HCT116 (cell line): ENCODE measurements around the gene TNRC18. TPM values are rescaled to one million over a fixed set of nuclear protein-coding genes. Genes with fewer than 3 reads are reported as not detected.

Experiments
- ATAC-seq: fragments of 200-7000 bp; cut with Tn5 transposase; 2 replicates; pipeline ENCODE4 v1.9.1; 2020; ENCODE audit warnings: mild to moderate bottlenecking, moderate library complexity
- BruUV-seq: library from RNA; stranded (reverse); fragments of 400-500 nt; replicated peaks from 2 replicates; lab custom pipeline; 2021; lab: Mats Ljungman, UMichigan
- CTCF ChIA-PET: fragments of 300-600 bp; sonication (Branson Sonifier 250); formaldehyde crosslinking; loops from one replicate; lab custom pipeline; 2021; ENCODE audit warnings: antibody characterized with exemption; lab: Charles Lee
- POLR2A ChIA-PET: fragments of 300-600, 350-600 bp; sonication (Branson Sonifier 250); formaldehyde crosslinking; loops from one replicate; lab custom pipeline; 2021; ENCODE audit warnings: antibody characterized with exemption; lab: Charles Lee
- RAD21 ChIA-PET, 2 experiments: fragments of 300-600 bp; sonication (Branson Sonifier 250); formaldehyde crosslinking; loops; one replicate each; lab custom pipeline; 2023; ENCODE audit warnings: low total read pairs in 2 of 2; ENCODE audit not compliant: uncharacterized antibody in 2 of 2, unreplicated experiment in 2 of 2, low non-redundant PET in 1 of 2; lab: Charles Lee
- DNase-seq: peaks from one replicate; pipeline ENCODE4 v3.0.0-alpha.2; 2010; ENCODE audit warnings: low read depth, low spot score
- H2AFZ ChIP-seq: fragments of 200-600 bp; shearing (Covaris generic), sonication (generic); 2 replicates; pipeline ENCODE4 v1.6.1; 2017; ENCODE audit warnings: low read depth, mixed run types, mixed read lengths, antibody characterized with exemption, low read length; ENCODE audit not compliant: poor library complexity, severe bottlenecking
- H3K27ac ChIP-seq: 2 replicates; pipeline ENCODE4 v1.5.1; 2012; ENCODE audit warnings: low read depth, low read length
- H3K27me3 ChIP-seq: fragments of 200-600 bp; sonication (generic); 2 replicates; pipeline ENCODE4 v1.6.1; 2016; ENCODE audit warnings: mixed run types, low read length, mixed read lengths; ENCODE audit not compliant: insufficient read depth
- H3K36me3 ChIP-seq, 2 experiments: fragments of 200-500 bp in 1 of 2; fragments of 200-600 bp in 1 of 2; sonication (Bioruptor generic) in 1 of 2; sonication (generic) in 1 of 2; 2 replicates each; pipeline versions ENCODE4 v1.5.1 to v1.6.1; 2014 to 2016; ENCODE audit warnings: low read length in 2 of 2, inconsistent platforms in 1 of 2, mixed read lengths in 1 of 2, mixed run types in 1 of 2; ENCODE audit not compliant: insufficient read depth in 2 of 2, control insufficient read depth in 1 of 2
- H3K4me1 ChIP-seq, 2 experiments: fragments of 200-600 bp in 1 of 2; sonication (generic) in 1 of 2; 2 replicates each; pipeline versions ENCODE4 v1.5.1 to v1.6.1; 2012 to 2017; ENCODE audit warnings: low read length in 2 of 2, inconsistent platforms in 1 of 2, mild to moderate bottlenecking in 1 of 2, mixed read lengths in 1 of 2, mixed run types in 1 of 2, moderate library complexity in 1 of 2; ENCODE audit not compliant: insufficient read depth in 2 of 2, control insufficient read depth in 1 of 2
- H3K4me2 ChIP-seq: fragments of 200-600 bp; sonication (generic); 2 replicates; pipeline ENCODE4 v1.6.1; 2017; ENCODE audit warnings: mixed run types, low read length, mixed read lengths
- H3K4me3 ChIP-seq, 2 experiments: fragments of 200-600 bp in 1 of 2; sonication (generic) in 1 of 2; replicated peaks in 1 of 2; 2 replicates each; pipeline ENCODE4 v1.5.1; 2011 to 2016; ENCODE audit warnings: low read length in 2 of 2, control low read depth in 1 of 2, low read depth in 1 of 2, mild to moderate bottlenecking in 1 of 2, mixed read lengths in 1 of 2, mixed run types in 1 of 2
- H3K79me2 ChIP-seq: fragments of 200-600 bp; sonication (generic); 2 replicates; pipeline ENCODE4 v1.6.1; 2017; ENCODE audit warnings: mild to moderate bottlenecking, mixed run types, low read length, moderate library complexity, mixed read lengths; ENCODE audit not compliant: insufficient read depth
- H3K9ac ChIP-seq: fragments of 200-600 bp; sonication (generic); 2 replicates; pipeline ENCODE4 v1.6.1; 2016; ENCODE audit warnings: low read length, mixed read lengths
- H3K9me2 ChIP-seq: fragments of 200-600 bp; sonication (generic), shearing (Covaris generic); 2 replicates; pipeline ENCODE4 v1.6.1; 2017; ENCODE audit warnings: mixed run types, mild to moderate bottlenecking, moderate library complexity; ENCODE audit not compliant: insufficient read depth
- H3K9me3 ChIP-seq, 2 experiments: fragments of 200-500 bp in 1 of 2; fragments of 200-600 bp in 1 of 2; sonication (Bioruptor generic) in 1 of 2; sonication (generic) in 1 of 2; 2 replicates each; pipeline ENCODE4 v1.6.1; 2014 to 2017; ENCODE audit warnings: low read length in 2 of 2, mixed read lengths in 2 of 2, inconsistent platforms in 1 of 2, low read depth in 1 of 2, mild to moderate bottlenecking in 1 of 2, mixed run types in 1 of 2, moderate library complexity in 1 of 2; ENCODE audit not compliant: control insufficient read depth in 1 of 2, insufficient read depth in 1 of 2
- H4K20me1 ChIP-seq: fragments of 200-600 bp; sonication (generic), shearing (Covaris generic); 2 replicates; pipeline ENCODE4 v1.6.1; 2017; ENCODE audit warnings: mixed run types, mild to moderate bottlenecking, moderate library complexity; ENCODE audit not compliant: insufficient read depth
- CBX3 ChIP-seq: IDR thresholded peaks from 2 replicates; pipeline ENCODE4 v1.6.1; 2012; ENCODE audit warnings: low read depth
- CEBPB ChIP-seq: IDR thresholded peaks from 2 replicates; pipeline ENCODE4 v1.6.1; 2012; ENCODE audit warnings: low read depth
- EGR1 ChIP-seq: IDR thresholded peaks from 2 replicates; pipeline ENCODE4 v1.6.1; 2012; ENCODE audit warnings: low read depth
- ELF1 ChIP-seq: IDR thresholded peaks from 2 replicates; pipeline ENCODE4 v1.6.1; 2012; ENCODE audit warnings: low read depth, borderline replicate concordance
- EZH2phosphoT487 ChIP-seq: fragments of 200-600 bp; IDR thresholded peaks from 2 replicates; pipeline ENCODE4 v1.6.1; 2018; ENCODE audit warnings: antibody characterized with exemption, borderline replicate concordance
- JUND ChIP-seq: IDR thresholded peaks from 2 replicates; pipeline ENCODE4 v1.6.1; 2012
- POLR2A ChIP-seq: IDR thresholded peaks from 2 replicates; pipeline ENCODE4 v1.7.0; 2011; ENCODE audit warnings: borderline replicate concordance; ENCODE audit not compliant: insufficient read depth, insufficient read length; ENCODE audit errors: extremely low read depth
- POLR2AphosphoS5 ChIP-seq: IDR thresholded peaks from 2 replicates; pipeline ENCODE4 v1.6.1; 2011; ENCODE audit warnings: mild to moderate bottlenecking, low read depth, low read length, moderate library complexity
- TCF7L2 ChIP-seq: IDR thresholded peaks from 2 replicates; pipeline ENCODE4 v1.7.0; 2011; ENCODE audit warnings: borderline replicate concordance, inconsistent platforms; ENCODE audit not compliant: insufficient read depth, insufficient read length; ENCODE audit errors: extremely low read depth
- YY1 ChIP-seq: IDR thresholded peaks from 2 replicates; pipeline ENCODE4 v1.6.1; 2011; ENCODE audit warnings: low read length, low read depth, moderate library complexity, mild to moderate bottlenecking; ENCODE audit not compliant: insufficient replicate concordance; ENCODE audit errors: extremely low read depth
- intact Hi-C: fragments of 100-400 bp; cut with micrococcal nuclease; formaldehyde crosslinking; loops from 2 replicates; pipeline ENCODE4 v1.10.0; 2022
- total RNA-seq: library from RNA; stranded (reverse); gene quantifications from one replicate; pipeline ENCODE4 v1.2.1, GENCODE V29; 2021; ENCODE audit not compliant: unreplicated experiment
- TF ChIP-seq, protein P1 (sequence below): IDR thresholded peaks from 2 replicates; pipeline ENCODE4 v1.6.1; 2012; ENCODE audit warnings: low read depth
- TF ChIP-seq, protein P2 (sequence below): IDR thresholded peaks from 2 replicates; pipeline ENCODE4 v1.6.1; 2012

The TNRC18 gene
- total RNA-seq, 1 experiment from 2014 or later, result 101 TPM

DNA sequence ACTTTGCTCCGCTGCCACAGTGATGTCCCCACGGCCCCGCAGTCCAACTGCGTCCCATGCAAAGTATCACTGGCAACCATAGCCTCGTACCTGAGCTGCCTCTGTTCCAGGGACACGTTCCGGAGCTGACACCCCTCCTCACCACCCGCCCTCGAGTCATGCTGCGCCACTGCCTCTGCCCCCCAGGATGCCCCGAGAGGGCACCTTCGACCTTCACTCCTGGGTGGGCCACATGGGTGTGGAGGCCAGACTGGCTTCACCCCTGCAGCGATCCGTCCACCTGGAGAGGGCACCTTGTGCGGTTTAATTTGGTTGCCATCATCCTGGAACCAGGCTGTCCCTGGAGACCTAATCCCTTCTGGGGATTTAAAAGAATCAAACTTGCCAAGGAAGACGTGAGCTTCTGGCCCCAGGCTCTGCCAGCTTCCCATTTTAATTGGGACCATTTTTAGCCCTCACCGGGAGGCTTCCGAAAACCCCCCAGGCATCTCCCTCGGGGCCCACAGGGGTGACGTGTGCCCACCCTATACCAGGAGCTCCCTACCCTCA, 19.2 kb upstream of the TNRC18 start (continued):
- TF ChIP-seq, protein P1, sequence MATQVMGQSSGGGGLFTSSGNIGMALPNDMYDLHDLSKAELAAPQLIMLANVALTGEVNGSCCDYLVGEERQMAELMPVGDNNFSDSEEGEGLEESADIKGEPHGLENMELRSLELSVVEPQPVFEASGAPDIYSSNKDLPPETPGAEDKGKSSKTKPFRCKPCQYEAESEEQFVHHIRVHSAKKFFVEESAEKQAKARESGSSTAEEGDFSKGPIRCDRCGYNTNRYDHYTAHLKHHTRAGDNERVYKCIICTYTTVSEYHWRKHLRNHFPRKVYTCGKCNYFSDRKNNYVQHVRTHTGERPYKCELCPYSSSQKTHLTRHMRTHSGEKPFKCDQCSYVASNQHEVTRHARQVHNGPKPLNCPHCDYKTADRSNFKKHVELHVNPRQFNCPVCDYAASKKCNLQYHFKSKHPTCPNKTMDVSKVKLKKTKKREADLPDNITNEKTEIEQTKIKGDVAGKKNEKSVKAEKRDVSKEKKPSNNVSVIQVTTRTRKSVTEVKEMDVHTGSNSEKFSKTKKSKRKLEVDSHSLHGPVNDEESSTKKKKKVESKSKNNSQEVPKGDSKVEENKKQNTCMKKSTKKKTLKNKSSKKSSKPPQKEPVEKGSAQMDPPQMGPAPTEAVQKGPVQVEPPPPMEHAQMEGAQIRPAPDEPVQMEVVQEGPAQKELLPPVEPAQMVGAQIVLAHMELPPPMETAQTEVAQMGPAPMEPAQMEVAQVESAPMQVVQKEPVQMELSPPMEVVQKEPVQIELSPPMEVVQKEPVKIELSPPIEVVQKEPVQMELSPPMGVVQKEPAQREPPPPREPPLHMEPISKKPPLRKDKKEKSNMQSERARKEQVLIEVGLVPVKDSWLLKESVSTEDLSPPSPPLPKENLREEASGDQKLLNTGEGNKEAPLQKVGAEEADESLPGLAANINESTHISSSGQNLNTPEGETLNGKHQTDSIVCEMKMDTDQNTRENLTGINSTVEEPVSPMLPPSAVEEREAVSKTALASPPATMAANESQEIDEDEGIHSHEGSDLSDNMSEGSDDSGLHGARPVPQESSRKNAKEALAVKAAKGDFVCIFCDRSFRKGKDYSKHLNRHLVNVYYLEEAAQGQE, result no peak
- no peak for TF ChIP-seq CEBPB

DNA sequence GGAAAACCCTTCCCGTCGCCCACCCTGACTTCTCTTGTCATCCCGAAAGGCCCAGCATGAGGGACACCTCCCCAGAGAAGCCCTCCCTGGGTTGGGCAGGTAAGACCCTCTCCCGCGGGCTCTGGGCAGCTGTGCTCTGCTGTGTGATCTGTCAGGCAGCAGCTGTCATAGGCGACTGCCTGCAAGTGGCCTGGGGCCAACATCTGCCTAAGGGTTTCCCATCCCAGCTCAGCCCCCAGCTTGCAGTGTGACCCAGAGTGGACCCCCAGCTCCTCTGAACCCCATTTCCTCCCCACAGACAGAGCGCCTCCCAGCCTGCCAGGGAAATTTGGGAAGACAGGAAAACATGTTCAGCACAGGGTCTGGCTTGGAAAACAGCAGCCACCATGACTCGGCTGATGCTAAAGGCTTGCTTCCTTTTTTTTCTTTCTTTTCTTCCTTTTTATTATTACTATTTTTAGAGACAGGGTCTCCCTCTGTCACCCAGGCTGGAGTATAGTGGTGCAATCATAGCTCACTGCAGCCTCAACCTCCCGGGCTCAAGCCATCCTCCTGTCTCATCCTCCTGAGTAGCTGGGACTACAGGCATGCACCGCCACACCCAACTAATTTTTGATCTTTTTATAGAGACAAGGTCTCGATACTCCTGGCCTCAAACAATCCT, 18.3 kb upstream of the TNRC18 start:
- Histone ChIP-seq H3K9me2 (no peaks in the 10 kb centered on the region), H4K20me1 (no peaks in the 10 kb centered on the region), H3K36me3 (no peaks in the 10 kb centered on the region), H3K9ac (no peak overlapping the region), H3K9me3 (no peaks in the 10 kb centered on the region), H3K27ac (no peak overlapping the region), H2AFZ (no peak overlapping the region), H3K4me2 (no peak overlapping the region), H3K27me3 (no peaks in the 10 kb centered on the region), H3K79me2 (no peaks in the 10 kb centered on the region), H3K4me1 (peaks cover 0 to 6% of the 10 kb centered on the region in 2 experiments; a peak in 1 of 4 replicates)
- RAD21 ChIA-PET, result no interaction called here
- BruUV-seq, result no TSS peak
- no peak for DNase-seq
- intact Hi-C loops, result no loop called here
- POLR2A ChIA-PET, result no interaction called here
- ATAC-seq, result no peak
- CTCF ChIA-PET, result no interaction called here
- TF ChIP-seq CBX3 (no peak), JUND (no peak), TCF7L2 (no peak), POLR2A (no peak), POLR2AphosphoS5 (no peak), YY1 (no peak), EGR1 (no peak), EZH2phosphoT487 (no peak), ELF1 (no peak)
- TF ChIP-seq, protein P2, sequence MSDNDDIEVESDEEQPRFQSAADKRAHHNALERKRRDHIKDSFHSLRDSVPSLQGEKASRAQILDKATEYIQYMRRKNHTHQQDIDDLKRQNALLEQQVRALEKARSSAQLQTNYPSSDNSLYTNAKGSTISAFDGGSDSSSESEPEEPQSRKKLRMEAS, result no peak
- TF ChIP-seq, protein P1, result no peak
- TF ChIP-seq, all 23 proteins: peak for 0
- no peak overlapping the region for H3K4me3 ChIP-seq
